Osteoblast (primary cell): ENCODE measurements around the gene TBPL2. TPM values are rescaled to one million over a fixed set of nuclear protein-coding genes. Genes with fewer than 3 reads are reported as not detected.
"Not testable (repeated sequence)": the region's sequence is repeated elsewhere in the genome, so short reads cannot be mapped to it uniquely, and the experiment has no call there.

Experiments used
- DNase-seq: peaks from one replicate; pipeline ENCODE4 v3.0.0; 2011; ENCODE audit warnings: low spot score, mixed read lengths; ENCODE audit not compliant: insufficient read length; ENCODE audit errors: missing footprints
- H2AFZ ChIP-seq: 2 replicates; pipeline ENCODE4 v1.6.0; 2011; ENCODE audit warnings: mild to moderate bottlenecking, low read length
- H3K27ac ChIP-seq: 2 replicates; pipeline ENCODE4 v1.5.1; 2011; ENCODE audit warnings: mild to moderate bottlenecking, low read depth, low read length, moderate library complexity
- H3K27me3 ChIP-seq: 2 replicates; pipeline ENCODE4 v1.6.0; 2012; ENCODE audit warnings: mild to moderate bottlenecking, control low read depth, inconsistent platforms, low read length, moderate library complexity; ENCODE audit not compliant: insufficient read depth
- H3K36me3 ChIP-seq: 2 replicates; pipeline ENCODE4 v1.5.1; 2011; ENCODE audit warnings: mild to moderate bottlenecking, low read length, control low read depth, moderate library complexity; ENCODE audit not compliant: insufficient read depth
- H3K4me1 ChIP-seq: 2 replicates; pipeline ENCODE4 v1.5.1; 2011; ENCODE audit warnings: mild to moderate bottlenecking, low read length, control low read depth, moderate library complexity; ENCODE audit not compliant: insufficient read depth
- H3K4me2 ChIP-seq: 2 replicates; pipeline ENCODE4 v1.6.0; 2011; ENCODE audit warnings: mild to moderate bottlenecking, low read length; ENCODE audit not compliant: insufficient read depth
- H3K4me3 ChIP-seq: fragments of 200-600 bp; sonication (generic); 3 replicates; pipeline ENCODE4 v1.5.1; 2012; ENCODE audit warnings: mild to moderate bottlenecking, low read length, inconsistent platforms; ENCODE audit not compliant: insufficient read depth
- H3K79me2 ChIP-seq: 2 replicates; pipeline ENCODE4 v1.6.0; 2012; ENCODE audit warnings: mild to moderate bottlenecking, low read length, control low read depth, inconsistent platforms; ENCODE audit not compliant: insufficient read depth
- H3K9me3 ChIP-seq: 2 replicates; pipeline ENCODE4 v1.5.1; 2011; ENCODE audit warnings: low read depth, low read length, control low read depth
- H4K20me1 ChIP-seq: 2 replicates; pipeline ENCODE4 v1.6.0; 2012; ENCODE audit warnings: mild to moderate bottlenecking, low read length, control low read depth; ENCODE audit not compliant: insufficient read depth
- total RNA-seq: library from RNA; depleted of rRNA; stranded (reverse); fragments of >200 nt; gene quantifications from 2 replicates; pipeline ENCODE4 v1.2.3, GENCODE V29; 2012
- TF ChIP-seq, protein P1 (sequence below): IDR thresholded peaks from 2 replicates; pipeline ENCODE4 v1.5.1; 2011; ENCODE audit warnings: mild to moderate bottlenecking, low read depth, low read length, moderate library complexity; ENCODE audit errors: extremely low read depth

TBPL2 gene
- total RNA-seq, 1 donor, result not detected

GRCh38 chr14:55467307-55467706 is 26.9 kb upstream of the TBPL2 start:
- Histone ChIP-seq H2AFZ (no peak overlapping the region), H3K4me1 (peaks cover 6% of the 10 kb centered on the region), H3K4me3 (no peak overlapping the region), H3K27me3 (no peaks in the 10 kb centered on the region), H3K27ac (no peak overlapping the region), H3K4me2 (no peak overlapping the region), H3K36me3 (no peaks in the 10 kb centered on the region), H4K20me1 (no peaks in the 10 kb centered on the region), H3K9me3 (peaks cover 4% of the 10 kb centered on the region), H3K79me2 (no peaks in the 10 kb centered on the region)
- TF ChIP-seq, protein P1, sequence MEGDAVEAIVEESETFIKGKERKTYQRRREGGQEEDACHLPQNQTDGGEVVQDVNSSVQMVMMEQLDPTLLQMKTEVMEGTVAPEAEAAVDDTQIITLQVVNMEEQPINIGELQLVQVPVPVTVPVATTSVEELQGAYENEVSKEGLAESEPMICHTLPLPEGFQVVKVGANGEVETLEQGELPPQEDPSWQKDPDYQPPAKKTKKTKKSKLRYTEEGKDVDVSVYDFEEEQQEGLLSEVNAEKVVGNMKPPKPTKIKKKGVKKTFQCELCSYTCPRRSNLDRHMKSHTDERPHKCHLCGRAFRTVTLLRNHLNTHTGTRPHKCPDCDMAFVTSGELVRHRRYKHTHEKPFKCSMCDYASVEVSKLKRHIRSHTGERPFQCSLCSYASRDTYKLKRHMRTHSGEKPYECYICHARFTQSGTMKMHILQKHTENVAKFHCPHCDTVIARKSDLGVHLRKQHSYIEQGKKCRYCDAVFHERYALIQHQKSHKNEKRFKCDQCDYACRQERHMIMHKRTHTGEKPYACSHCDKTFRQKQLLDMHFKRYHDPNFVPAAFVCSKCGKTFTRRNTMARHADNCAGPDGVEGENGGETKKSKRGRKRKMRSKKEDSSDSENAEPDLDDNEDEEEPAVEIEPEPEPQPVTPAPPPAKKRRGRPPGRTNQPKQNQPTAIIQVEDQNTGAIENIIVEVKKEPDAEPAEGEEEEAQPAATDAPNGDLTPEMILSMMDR, result no peak
- no peak for DNase-seq

DNA sequence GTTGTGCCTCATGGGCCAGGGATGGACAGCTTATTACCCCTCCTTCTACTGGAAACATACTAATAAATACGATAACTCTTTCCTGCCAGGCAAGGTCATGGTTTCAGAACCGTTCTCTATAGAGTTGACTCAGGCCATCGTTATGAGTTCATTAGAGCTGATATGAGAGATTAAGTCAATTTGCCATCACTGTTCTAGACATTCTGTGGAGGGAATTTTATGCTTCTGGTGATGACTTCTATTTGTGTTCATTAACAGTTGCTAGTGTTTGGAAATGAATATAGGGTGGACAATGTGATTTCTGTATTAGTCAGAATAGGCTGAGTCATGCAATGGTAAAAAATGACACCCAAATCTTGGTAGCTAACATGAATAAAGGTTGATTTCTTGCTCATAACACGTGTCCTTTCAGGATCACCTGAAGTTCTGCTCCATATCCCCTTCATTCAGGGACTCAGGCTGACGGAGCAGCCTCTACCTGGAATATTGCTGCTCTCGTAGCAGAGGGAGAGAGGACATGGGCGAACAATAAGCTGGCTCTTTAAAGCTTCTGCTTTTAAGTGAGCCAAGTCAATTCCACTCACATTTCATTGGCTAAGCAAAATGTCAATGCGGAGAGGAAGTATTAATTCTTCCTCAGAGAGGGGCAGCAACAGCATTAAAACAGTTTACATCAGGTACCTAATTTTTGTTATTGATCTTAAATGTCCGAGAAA is 18.5 kb upstream of the TBPL2 start:
- Histone ChIP-seq H3K27ac (no peak overlapping the region), H3K79me2 (no peaks in the 10 kb centered on the region), H3K9me3 (no peaks in the 10 kb centered on the region), H3K4me1 (peaks cover 25% of the 10 kb centered on the region), H3K27me3 (no peaks in the 10 kb centered on the region), H2AFZ (peak overlapping the region; percentile 44), H3K4me2 (peak overlapping the region; percentile 46), H3K36me3 (no peaks in the 10 kb centered on the region), H3K4me3 (no peak overlapping the region), H4K20me1 (no peaks in the 10 kb centered on the region)
- TF ChIP-seq, protein P1, result no peak
- DNase-seq, result peak; percentile 71

DNA sequence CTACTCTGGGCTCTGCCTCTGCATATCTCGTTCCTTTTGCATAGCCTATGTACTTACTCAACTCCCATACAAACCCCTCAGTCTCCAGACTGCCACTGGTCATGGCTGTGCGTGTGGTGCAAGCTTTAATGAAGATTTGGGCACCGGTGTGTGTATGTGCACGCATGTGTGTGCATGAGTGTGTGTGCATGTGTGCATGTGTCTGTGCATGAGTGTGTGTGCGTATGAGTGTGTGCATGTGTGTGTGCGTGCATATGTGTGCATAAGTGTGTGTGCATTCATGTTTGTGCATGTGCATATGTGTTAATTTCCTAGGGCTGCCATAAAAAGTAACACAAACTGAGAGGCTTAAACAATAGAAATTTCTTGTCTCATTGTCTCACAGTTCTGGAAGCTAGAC is 17.1 kb upstream of the TBPL2 start:
- Histone ChIP-seq H3K27me3 (no peaks in the 10 kb centered on the region), H3K4me3 (no peak overlapping the region), H3K4me1 (peaks cover 19% of the 10 kb centered on the region), H3K9me3 (no peaks in the 10 kb centered on the region), H3K79me2 (no peaks in the 10 kb centered on the region), H3K4me2 (no peak overlapping the region), H3K27ac (no peak overlapping the region), H4K20me1 (no peaks in the 10 kb centered on the region), H3K36me3 (no peaks in the 10 kb centered on the region), H2AFZ (no peak overlapping the region)
- TF ChIP-seq, protein P1, result no peak
- no peak for DNase-seq

DNA sequence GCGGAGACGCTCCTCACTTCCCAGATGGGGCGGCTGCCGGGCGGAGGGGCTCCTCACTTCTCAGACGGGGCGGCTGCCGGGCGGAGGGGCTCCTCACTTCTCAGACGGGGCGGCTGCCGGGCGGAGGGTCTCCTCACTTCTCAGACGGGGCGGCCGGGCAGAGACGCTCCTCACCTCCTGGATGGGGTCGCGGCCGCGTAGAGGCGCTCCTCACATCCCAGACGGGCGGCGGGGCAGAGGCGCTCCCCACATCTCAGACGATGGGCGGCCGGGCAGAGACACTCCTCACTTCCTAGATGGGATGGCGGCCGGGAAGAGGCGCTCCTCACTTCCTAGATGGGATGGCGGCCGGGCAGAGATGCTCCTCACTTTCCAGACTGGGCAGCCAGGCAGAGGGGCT is 16.0 kb upstream of the TBPL2 start:
- not testable (repeated sequence) for H3K9me3 ChIP-seq, H3K4me2 ChIP-seq, H2AFZ ChIP-seq, H3K27me3 ChIP-seq, H3K4me3 ChIP-seq, H4K20me1 ChIP-seq, H3K27ac ChIP-seq, H3K36me3 ChIP-seq, H3K79me2 ChIP-seq, DNase-seq
- H3K4me1 ChIP-seq, result peaks cover 30% of the 10 kb centered on the region
